ENCODE measurements around the gene ABCB8. TPM values are rescaled to one million over a fixed set of nuclear protein-coding genes. Genes with fewer than 3 reads are reported as not detected.

The ABCB8 gene
- total and polyA plus RNA-seq, 9 of the 15 experiments (the other 6 are each of a cell fraction or from before 2014, with no cell fraction given), result 7.6 to 106 (median 36.3) TPM

GRCh38 chr7:151083071-151083823, 55.0 kb downstream of the ABCB8 start, which contains the start of gene TMUB1 (continued):
- TF ChIP-seq, protein P1, sequence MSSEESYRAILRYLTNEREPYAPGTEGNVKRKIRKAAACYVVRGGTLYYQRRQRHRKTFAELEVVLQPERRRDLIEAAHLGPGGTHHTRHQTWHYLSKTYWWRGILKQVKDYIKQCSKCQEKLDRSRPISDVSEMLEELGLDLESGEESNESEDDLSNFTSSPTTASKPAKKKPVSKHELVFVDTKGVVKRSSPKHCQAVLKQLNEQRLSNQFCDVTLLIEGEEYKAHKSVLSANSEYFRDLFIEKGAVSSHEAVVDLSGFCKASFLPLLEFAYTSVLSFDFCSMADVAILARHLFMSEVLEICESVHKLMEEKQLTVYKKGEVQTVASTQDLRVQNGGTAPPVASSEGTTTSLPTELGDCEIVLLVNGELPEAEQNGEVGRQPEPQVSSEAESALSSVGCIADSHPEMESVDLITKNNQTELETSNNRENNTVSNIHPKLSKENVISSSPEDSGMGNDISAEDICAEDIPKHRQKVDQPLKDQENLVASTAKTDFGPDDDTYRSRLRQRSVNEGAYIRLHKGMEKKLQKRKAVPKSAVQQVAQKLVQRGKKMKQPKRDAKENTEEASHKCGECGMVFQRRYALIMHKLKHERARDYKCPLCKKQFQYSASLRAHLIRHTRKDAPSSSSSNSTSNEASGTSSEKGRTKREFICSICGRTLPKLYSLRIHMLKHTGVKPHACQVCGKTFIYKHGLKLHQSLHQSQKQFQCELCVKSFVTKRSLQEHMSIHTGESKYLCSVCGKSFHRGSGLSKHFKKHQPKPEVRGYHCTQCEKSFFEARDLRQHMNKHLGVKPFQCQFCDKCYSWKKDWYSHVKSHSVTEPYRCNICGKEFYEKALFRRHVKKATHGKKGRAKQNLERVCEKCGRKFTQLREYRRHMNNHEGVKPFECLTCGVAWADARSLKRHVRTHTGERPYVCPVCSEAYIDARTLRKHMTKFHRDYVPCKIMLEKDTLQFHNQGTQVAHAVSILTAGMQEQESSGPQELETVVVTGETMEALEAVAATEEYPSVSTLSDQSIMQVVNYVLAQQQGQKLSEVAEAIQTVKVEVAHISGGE (CRISPR knock-in tag; IDR thresholded peaks at IDR 0.05), result peak in 1 of 3 experiments; percentile 87; a peak in 2 of 6 replicates
- TF ChIP-seq HDAC8 (tag; IDR thresholded peaks at IDR 0.05) (no peak), THRAP3 (IDR thresholded peaks at IDR 0.05; ENCODE audit: borderline replicate concordance) (no peak), CREM (IDR thresholded peaks at IDR 0.05; ENCODE audit: low read depth) (peak; percentile 74), RCOR1 (IDR thresholded peaks at IDR 0.05; ENCODE audit: borderline replicate concordance in 1 of 2, low read depth in 2 of 2, low read length in 2 of 2) (no peak), KAT2B (IDR thresholded peaks at IDR 0.05; ENCODE audit: low read depth, low read length) (no peak), MCM3 (IDR thresholded peaks at IDR 0.05) (no peak), CHCHD3 (CRISPR knock-in tag; IDR thresholded peaks at IDR 0.05) (no peak), PHF8 (IDR thresholded peaks at IDR 0.05; ENCODE audit: borderline replicate concordance, low read length) (peak; percentile 55; the same call in 1 of the 2 replicates), ESRRB (CRISPR knock-in tag; IDR thresholded peaks at IDR 0.05; ENCODE audit: borderline replicate concordance) (no peak), ZNF764 (CRISPR knock-in tag; IDR thresholded peaks at IDR 0.05; ENCODE audit: low read depth) (no peak), NR2F6 (CRISPR knock-in tag; IDR thresholded peaks at IDR 0.05) (no peak), ZSCAN29 (IDR thresholded peaks at IDR 0.05) (no peak), NFE2L1 (tag; IDR thresholded peaks at IDR 0.05; ENCODE audit: borderline replicate concordance, low read depth) (no peak), NFIC (IDR thresholded peaks at IDR 0.05) (no peak), NR4A1 (CRISPR knock-in tag; IDR thresholded peaks at IDR 0.05) (no peak), NR4A1 (tag; IDR thresholded peaks at IDR 0.05) (0 out of 2 replicates have a peak, but pooled peaks have one; percentile 57), ZBTB17 (CRISPR knock-in tag; IDR thresholded peaks at IDR 0.05) (no peak), PML (IDR thresholded peaks at IDR 0.05; ENCODE audit: low read length) (peak; percentile 16; the same call in 1 of the 2 replicates), ZNF77 (CRISPR knock-in tag; IDR thresholded peaks at IDR 0.05) (no peak), THAP7 (CRISPR knock-in tag; IDR thresholded peaks at IDR 0.05) (no peak), NCOA6 (IDR thresholded peaks at IDR 0.05) (no peak), NUFIP1 (IDR thresholded peaks at IDR 0.05; ENCODE audit: partially characterized antibody) (no peak), GATAD2B (IDR thresholded peaks at IDR 0.05; ENCODE audit: borderline replicate concordance) (no peak), PHF21A (IDR thresholded peaks at IDR 0.05; ENCODE audit: borderline replicate concordance, low read depth) (no peak)
- TF ChIP-seq, protein P2, sequence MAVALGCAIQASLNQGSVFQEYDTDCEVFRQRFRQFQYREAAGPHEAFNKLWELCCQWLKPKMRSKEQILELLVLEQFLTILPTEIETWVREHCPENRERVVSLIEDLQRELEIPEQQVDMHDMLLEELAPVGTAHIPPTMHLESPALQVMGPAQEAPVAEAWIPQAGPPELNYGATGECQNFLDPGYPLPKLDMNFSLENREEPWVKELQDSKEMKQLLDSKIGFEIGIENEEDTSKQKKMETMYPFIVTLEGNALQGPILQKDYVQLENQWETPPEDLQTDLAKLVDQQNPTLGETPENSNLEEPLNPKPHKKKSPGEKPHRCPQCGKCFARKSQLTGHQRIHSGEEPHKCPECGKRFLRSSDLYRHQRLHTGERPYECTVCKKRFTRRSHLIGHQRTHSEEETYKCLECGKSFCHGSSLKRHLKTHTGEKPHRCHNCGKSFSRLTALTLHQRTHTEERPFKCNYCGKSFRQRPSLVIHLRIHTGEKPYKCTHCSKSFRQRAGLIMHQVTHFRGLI (CRISPR knock-in tag; IDR thresholded peaks at IDR 0.05), result no peak

Measured in K562 (cell line).